ENCODE measurements around the gene KIAA2012.

Gene KIAA2012

GRCh38 chr2:202072737-202073401, at the start of gene KIAA2012:
Gene KIAA2012, plus strand, starts transcription at chr2:202073255. Its CDS starts 373 bp downstream, at chr2:202073628.
- FAIRE-seq: no peak

- no peak for FAIRE-seq
Measured at GRCh38 chr2:202023904-202024266, 49.2 kb upstream of the KIAA2012 start.

DNA sequence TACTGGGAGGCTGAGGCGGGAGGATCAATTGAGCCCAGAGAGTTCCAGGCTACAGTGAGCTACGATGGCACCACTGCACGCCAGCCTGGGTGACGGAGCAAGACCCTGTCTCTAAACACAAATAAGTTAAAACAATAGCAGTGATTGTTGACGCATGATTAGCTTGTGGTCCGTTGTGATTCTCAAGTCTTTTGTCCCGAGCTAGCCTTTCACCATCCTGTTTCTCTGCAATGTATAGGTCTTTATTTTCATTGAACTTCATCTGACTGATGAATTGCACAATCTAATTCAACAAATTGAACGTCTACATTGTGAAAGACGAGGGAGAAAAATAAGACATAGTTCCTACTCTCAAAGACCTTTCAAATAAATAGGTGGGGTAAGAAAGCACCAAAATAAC, 48.2 kb upstream of the KIAA2012 start:
- FAIRE-seq: no peak

DNA sequence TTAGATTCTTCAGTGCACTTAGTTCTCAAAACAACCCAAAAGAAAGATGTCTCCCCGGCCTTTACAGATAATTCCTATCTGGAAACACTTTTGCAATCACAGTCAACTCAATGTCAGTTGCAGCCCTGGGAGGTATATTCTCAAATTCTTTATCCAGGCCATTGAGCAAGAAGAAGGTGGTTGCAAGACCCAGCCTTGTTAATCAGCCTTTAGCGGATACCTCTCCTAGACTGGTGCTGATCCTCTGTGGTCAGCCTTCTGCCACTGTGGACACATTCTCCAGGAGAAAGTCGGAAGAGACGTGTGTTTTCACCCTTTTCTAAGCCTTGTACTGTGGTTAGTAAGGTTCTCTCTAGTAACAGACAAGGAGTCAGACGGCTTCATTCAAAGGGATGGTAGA, 47.2 kb upstream of the KIAA2012 start:
- FAIRE-seq: no peak

GRCh38 chr2:202026507-202026906, 46.5 kb upstream of the KIAA2012 start:
- no peak for FAIRE-seq

DNA sequence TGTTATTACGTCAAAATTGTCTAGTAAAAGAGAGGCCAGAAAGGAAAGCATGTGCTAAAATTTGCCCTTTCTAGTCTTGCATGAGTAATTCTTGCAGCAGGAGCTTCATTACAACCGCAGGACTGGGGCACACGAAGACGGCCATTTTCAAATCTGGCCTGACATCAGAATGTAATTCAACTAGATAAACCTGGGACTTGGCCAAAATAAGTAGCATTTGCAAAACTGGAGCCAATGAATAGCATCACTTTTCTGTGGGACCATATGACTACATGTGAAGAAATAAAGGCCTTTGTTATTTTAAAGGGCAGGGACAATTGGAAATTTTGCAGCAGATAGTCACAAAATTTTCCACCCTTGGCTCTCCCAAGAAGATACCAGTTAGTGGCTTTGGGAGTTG, 42.4 kb upstream of the KIAA2012 start:
- FAIRE-seq: no peak

DNA sequence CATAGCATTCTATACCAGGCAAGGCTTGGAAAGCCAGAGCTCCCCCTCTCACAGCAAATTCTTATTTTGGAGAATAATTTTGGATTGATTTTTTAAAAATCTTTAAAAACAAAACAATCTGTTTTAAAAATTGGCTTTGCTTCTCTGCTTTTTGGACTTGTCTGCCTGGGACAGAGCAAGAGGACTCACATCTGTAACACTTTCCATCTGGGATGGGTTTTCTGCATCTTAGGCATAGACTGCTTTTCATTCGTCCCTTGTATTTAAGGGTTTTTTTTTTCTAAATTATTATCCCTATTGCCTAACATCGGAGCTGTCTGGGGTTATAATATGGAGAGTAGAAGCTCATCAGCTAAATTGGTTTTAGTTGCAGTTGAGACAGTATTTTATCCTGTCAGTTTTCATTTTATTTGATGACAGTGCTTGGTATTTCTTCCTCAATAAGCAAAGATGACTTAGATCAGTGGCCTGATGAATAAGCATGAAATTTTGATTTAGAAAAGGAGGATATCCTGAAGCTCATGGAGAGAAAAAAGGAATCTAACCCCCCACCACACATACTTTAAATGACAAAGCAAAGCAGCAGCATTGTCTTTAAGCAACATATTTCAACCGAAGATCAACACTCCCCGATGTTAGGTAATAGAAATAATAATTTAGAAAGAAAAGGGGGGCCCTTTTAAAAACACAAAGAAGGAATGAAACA, 41.7 kb upstream of the KIAA2012 start:
- FAIRE-seq: no peak

DNA sequence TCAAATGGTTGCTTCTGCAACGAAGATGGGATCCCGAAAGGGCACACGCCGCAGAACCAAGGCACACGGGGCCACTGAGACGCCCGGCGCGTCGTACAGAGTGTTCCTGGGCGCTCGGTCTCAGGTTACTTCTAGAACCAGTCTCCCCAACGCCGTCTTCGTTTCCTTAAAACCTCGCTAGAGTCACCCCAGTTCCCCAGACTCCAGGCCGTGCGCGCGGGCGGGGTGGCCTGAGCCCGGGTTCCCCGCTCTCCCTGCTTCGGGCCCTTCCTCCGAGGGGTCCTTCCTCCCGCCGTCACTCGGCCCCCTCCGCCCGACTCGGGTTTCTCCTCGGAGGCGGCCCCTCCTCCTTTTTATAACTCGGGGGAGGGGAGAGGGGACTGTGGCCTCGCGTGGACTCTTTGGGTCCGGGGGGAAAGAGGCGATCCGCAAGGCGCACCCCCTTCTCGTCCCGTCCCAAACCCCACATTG, 40.2 kb upstream of the KIAA2012 start:
- FAIRE-seq: no peak

- peak; percentile 11 for FAIRE-seq
Measured at GRCh38 chr2:202033317-202034248, 39.5 kb upstream of the KIAA2012 start, which contains the start of gene FZD7. Gene FZD7, plus strand, starts transcription at chr2:202033855. Its CDS starts 793 bp downstream, at chr2:202034648.

GRCh38 chr2:202034249-202035088, 38.6 kb upstream of the KIAA2012 start:
- no peak for FAIRE-seq

DNA sequence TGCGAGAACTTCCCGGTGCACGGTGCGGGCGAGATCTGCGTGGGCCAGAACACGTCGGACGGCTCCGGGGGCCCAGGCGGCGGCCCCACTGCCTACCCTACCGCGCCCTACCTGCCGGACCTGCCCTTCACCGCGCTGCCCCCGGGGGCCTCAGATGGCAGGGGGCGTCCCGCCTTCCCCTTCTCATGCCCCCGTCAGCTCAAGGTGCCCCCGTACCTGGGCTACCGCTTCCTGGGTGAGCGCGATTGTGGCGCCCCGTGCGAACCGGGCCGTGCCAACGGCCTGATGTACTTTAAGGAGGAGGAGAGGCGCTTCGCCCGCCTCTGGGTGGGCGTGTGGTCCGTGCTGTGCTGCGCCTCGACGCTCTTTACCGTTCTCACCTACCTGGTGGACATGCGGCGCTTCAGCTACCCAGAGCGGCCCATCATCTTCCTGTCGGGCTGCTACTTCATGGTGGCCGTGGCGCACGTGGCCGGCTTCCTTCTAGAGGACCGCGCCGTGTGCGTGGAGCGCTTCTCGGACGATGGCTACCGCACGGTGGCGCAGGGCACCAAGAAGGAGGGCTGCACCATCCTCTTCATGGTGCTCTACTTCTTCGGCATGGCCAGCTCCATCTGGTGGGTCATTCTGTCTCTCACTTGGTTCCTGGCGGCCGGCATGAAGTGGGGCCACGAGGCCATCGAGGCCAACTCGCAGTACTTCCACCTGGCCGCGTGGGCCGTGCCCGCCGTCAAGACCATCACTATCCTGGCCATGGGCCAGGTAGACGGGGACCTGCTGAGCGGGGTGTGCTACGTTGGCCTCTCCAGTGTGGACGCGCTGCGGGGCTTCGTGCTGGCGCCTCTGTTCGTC, 37.7 kb upstream of the KIAA2012 start:
- no peak for FAIRE-seq

- no peak for FAIRE-seq
Measured at GRCh38 chr2:202035941-202036372, 37.1 kb upstream of the KIAA2012 start.

GRCh38 chr2:202036601-202037037, 36.4 kb upstream of the KIAA2012 start:
- FAIRE-seq: no peak

- no peak for FAIRE-seq
Measured at GRCh38 chr2:202037086-202037485, 36.0 kb upstream of the KIAA2012 start.

GRCh38 chr2:202038471-202039277, 34.4 kb upstream of the KIAA2012 start:
- no peak for FAIRE-seq

GRCh38 chr2:202039278-202040078, 33.6 kb upstream of the KIAA2012 start:
- FAIRE-seq: no peak

DNA sequence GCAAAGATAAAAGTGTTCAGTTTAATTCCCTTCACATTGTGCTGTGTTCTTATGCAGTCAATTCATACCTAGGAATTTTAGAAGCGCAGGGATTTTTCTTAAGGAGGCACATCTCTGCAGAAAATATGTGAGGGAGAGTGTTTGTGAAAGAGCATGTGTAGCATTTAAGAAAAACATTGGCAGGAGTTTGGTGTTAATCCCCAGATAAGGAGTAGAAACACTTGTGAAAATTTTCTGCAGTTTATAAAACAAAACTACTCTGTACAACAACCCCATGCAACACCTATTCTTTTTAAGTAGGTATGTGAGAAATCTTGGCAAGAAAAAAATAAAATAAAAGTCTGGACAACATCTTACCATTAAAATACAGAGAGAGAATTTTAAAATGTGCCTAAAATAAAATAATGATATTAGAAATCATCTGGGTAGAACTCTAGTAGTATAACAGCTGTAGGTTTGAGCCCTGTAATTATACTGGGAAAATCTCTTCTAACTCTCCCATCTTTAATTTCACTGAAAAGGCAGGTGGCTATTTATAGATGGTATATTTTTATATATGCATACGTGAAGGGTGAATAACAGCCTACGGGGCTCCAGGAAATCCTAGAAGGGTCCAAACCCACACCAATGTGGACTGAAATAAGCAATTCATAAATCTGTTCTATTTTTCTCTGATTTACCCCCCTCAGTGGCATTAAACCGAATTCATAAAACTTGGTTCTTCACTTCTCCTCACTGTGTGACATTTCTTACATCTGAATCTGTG, 32.8 kb upstream of the KIAA2012 start:
- no peak for FAIRE-seq

- FAIRE-seq: no peak
Measured at GRCh38 chr2:202042444-202042843, 30.6 kb upstream of the KIAA2012 start.

DNA sequence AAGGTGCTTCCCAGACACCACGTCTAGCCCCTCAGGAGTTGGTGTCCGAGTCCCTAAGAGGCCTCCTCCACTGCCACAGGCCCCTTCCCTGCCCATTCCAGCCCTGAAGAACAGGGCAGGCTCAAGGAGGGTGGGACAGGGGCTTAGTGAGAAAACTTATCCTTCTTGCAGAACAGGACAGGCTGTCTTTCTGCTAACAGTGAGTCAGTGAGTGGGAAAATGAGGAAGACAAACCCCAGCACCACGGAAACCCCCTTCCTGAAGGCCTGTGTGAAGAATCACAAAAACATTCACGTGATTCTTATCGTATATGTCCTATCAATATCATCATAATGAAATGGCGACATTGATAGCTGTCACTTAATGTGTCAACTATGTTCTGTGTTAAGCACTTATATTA, 29.6 kb upstream of the KIAA2012 start:
- no peak for FAIRE-seq

All from G401.6 (cell line).